Measurements from ENCODE around the gene SFXN5.

The SFXN5 gene

GRCh38 chr2:72932805-72933204, 138.7 kb downstream of the SFXN5 start:
- H3K4me1 ChIP-seq (ENCODE audit: insufficient read depth, low read length): peaks cover 9% of the 10 kb centered on the region
- H3K4me3 ChIP-seq (ENCODE audit: low read depth in 1 of 2, low read length in 2 of 2): no peak overlapping the region
- H3K27ac ChIP-seq (ENCODE audit: low read depth, low read length): no peak overlapping the region
- H3K36me3 ChIP-seq (ENCODE audit: insufficient read depth, low read length): no peaks in the 10 kb centered on the region
- H3K9me3 ChIP-seq (ENCODE audit: low read length): no peaks in the 10 kb centered on the region
- H3K9ac ChIP-seq (ENCODE audit: low read length): no peak overlapping the region
- peaks cover 14 to 33% of the 10 kb centered on the region in 2 donors for H3K27me3 ChIP-seq (ENCODE audit: control insufficient read depth in 1 of 2, insufficient read depth in 2 of 2, low read length in 2 of 2)

GRCh38 chr2:72932045-72932740, 139.3 kb downstream of the SFXN5 start:
- H3K9ac ChIP-seq (ENCODE audit: low read length): no peak overlapping the region
- peaks cover 15 to 39% of the 10 kb centered on the region in 2 donors for H3K27me3 ChIP-seq (ENCODE audit: control insufficient read depth in 1 of 2, insufficient read depth in 2 of 2, low read length in 2 of 2)

GRCh38 chr2:72931280-72931910, 140.1 kb downstream of the SFXN5 start:
- Histone ChIP-seq H3K9ac (ENCODE audit: low read length) (no peak overlapping the region), H3K9me3 (ENCODE audit: low read length) (no peaks in the 10 kb centered on the region), H3K27ac (ENCODE audit: low read depth, low read length) (no peak overlapping the region), H3K36me3 (ENCODE audit: insufficient read depth, low read length) (no peaks in the 10 kb centered on the region), H3K4me3 (ENCODE audit: low read depth in 1 of 2, low read length in 2 of 2) (no peak overlapping the region), H3K27me3 (ENCODE audit: control insufficient read depth in 1 of 2, insufficient read depth in 2 of 2, low read length in 2 of 2) (peaks cover 22 to 43% of the 10 kb centered on the region in 2 donors), H3K4me1 (ENCODE audit: insufficient read depth, low read length) (peaks cover 3% of the 10 kb centered on the region)

More at GRCh38 chr2:72932045-72932740, 139.3 kb downstream of the SFXN5 start:
- Histone ChIP-seq H3K4me1 (ENCODE audit: insufficient read depth, low read length) (peaks cover 9% of the 10 kb centered on the region), H3K27ac (ENCODE audit: low read depth, low read length) (no peak overlapping the region), H3K36me3 (ENCODE audit: insufficient read depth, low read length) (no peaks in the 10 kb centered on the region), H3K9me3 (ENCODE audit: low read length) (no peaks in the 10 kb centered on the region), H3K4me3 (ENCODE audit: low read depth in 1 of 2, low read length in 2 of 2) (no peak overlapping the region)

GRCh38 chr2:72929010-72929409, 142.5 kb downstream of the SFXN5 start:
- H3K4me1 ChIP-seq (ENCODE audit: insufficient read depth, low read length): peaks cover 9% of the 10 kb centered on the region
- H3K9ac ChIP-seq (ENCODE audit: low read length): no peak overlapping the region
- peaks cover 42 to 63% of the 10 kb centered on the region in 2 donors for H3K27me3 ChIP-seq (ENCODE audit: control insufficient read depth in 1 of 2, insufficient read depth in 2 of 2, low read length in 2 of 2)
- H3K27ac ChIP-seq (ENCODE audit: low read depth, low read length): no peak overlapping the region
- no peaks in the 10 kb centered on the region for H3K36me3 ChIP-seq (ENCODE audit: insufficient read depth, low read length)
- no peaks in the 10 kb centered on the region for H3K9me3 ChIP-seq (ENCODE audit: low read length)
- no peak overlapping the region for H3K4me3 ChIP-seq (ENCODE audit: low read depth in 1 of 2, low read length in 2 of 2)

- peaks cover 50 to 75% of the 10 kb centered on the region in 2 donors for H3K27me3 ChIP-seq (ENCODE audit: control insufficient read depth in 1 of 2, insufficient read depth in 2 of 2, low read length in 2 of 2)
- no peaks in the 10 kb centered on the region for H3K9me3 ChIP-seq (ENCODE audit: low read length)
- no peak overlapping the region for H3K4me3 ChIP-seq (ENCODE audit: low read depth in 1 of 2, low read length in 2 of 2)
- H3K36me3 ChIP-seq (ENCODE audit: insufficient read depth, low read length): no peaks in the 10 kb centered on the region
- no peak overlapping the region for H3K27ac ChIP-seq (ENCODE audit: low read depth, low read length)
- H3K4me1 ChIP-seq (ENCODE audit: insufficient read depth, low read length): peaks cover 9% of the 10 kb centered on the region
- no peak overlapping the region for H3K9ac ChIP-seq (ENCODE audit: low read length)
These were observed 143.6 kb downstream of the SFXN5 start for GRCh38 chr2:72927619-72928550.

GRCh38 chr2:72926811-72927465, 144.6 kb downstream of the SFXN5 start:
- no peak overlapping the region for H3K9ac ChIP-seq (ENCODE audit: low read length)
- no peaks in the 10 kb centered on the region for H3K9me3 ChIP-seq (ENCODE audit: low read length)
- no peak overlapping the region for H3K27ac ChIP-seq (ENCODE audit: low read depth, low read length)
- H3K36me3 ChIP-seq (ENCODE audit: insufficient read depth, low read length): no peaks in the 10 kb centered on the region
- peaks cover 60 to 82% of the 10 kb centered on the region in 2 donors for H3K27me3 ChIP-seq (ENCODE audit: control insufficient read depth in 1 of 2, insufficient read depth in 2 of 2, low read length in 2 of 2)
- no peak overlapping the region for H3K4me3 ChIP-seq (ENCODE audit: low read depth in 1 of 2, low read length in 2 of 2)
- peaks cover 9% of the 10 kb centered on the region for H3K4me1 ChIP-seq (ENCODE audit: insufficient read depth, low read length)

- H3K9me3 ChIP-seq (ENCODE audit: low read length): no peaks in the 10 kb centered on the region
- H3K27ac ChIP-seq (ENCODE audit: low read depth, low read length): no peak overlapping the region
- H3K27me3 ChIP-seq (ENCODE audit: control insufficient read depth in 1 of 2, insufficient read depth in 2 of 2, low read length in 2 of 2): peaks cover 63 to 82% of the 10 kb centered on the region in 2 donors
- H3K4me1 ChIP-seq (ENCODE audit: insufficient read depth, low read length): peaks cover 9% of the 10 kb centered on the region
- no peaks in the 10 kb centered on the region for H3K36me3 ChIP-seq (ENCODE audit: insufficient read depth, low read length)
- H3K9ac ChIP-seq (ENCODE audit: low read length): no peak overlapping the region
- no peak overlapping the region for H3K4me3 ChIP-seq (ENCODE audit: low read depth in 1 of 2, low read length in 2 of 2)
These were observed 145.1 kb downstream of the SFXN5 start for GRCh38 chr2:72926368-72926767.

- Histone ChIP-seq H3K27me3 (ENCODE audit: control insufficient read depth in 1 of 2, insufficient read depth in 2 of 2, low read length in 2 of 2) (peaks cover 72 to 86% of the 10 kb centered on the region in 2 donors), H3K4me1 (ENCODE audit: insufficient read depth, low read length) (peaks cover 12% of the 10 kb centered on the region), H3K9me3 (ENCODE audit: low read length) (no peaks in the 10 kb centered on the region), H3K36me3 (ENCODE audit: insufficient read depth, low read length) (no peaks in the 10 kb centered on the region), H3K27ac (ENCODE audit: low read depth, low read length) (no peak overlapping the region), H3K4me3 (ENCODE audit: low read depth in 1 of 2, low read length in 2 of 2) (no peak overlapping the region), H3K9ac (ENCODE audit: low read length) (no peak overlapping the region)
These were observed 146.1 kb downstream of the SFXN5 start for GRCh38 chr2:72925328-72925943.

GRCh38 chr2:72924353-72925240, 146.9 kb downstream of the SFXN5 start:
- Histone ChIP-seq H3K9me3 (ENCODE audit: low read length) (no peaks in the 10 kb centered on the region), H3K9ac (ENCODE audit: low read length) (no peak overlapping the region), H3K4me3 (ENCODE audit: low read depth in 1 of 2, low read length in 2 of 2) (no peak overlapping the region), H3K4me1 (ENCODE audit: insufficient read depth, low read length) (peaks cover 19% of the 10 kb centered on the region), H3K36me3 (ENCODE audit: insufficient read depth, low read length) (no peaks in the 10 kb centered on the region), H3K27me3 (ENCODE audit: control insufficient read depth in 1 of 2, insufficient read depth in 2 of 2, low read length in 2 of 2) (peaks cover 81 to 92% of the 10 kb centered on the region in 2 donors), H3K27ac (ENCODE audit: low read depth, low read length) (no peak overlapping the region)

GRCh38 chr2:72923833-72924352, 147.6 kb downstream of the SFXN5 start:
- Histone ChIP-seq H3K9ac (ENCODE audit: low read length) (no peak overlapping the region), H3K4me1 (ENCODE audit: insufficient read depth, low read length) (peaks cover 20% of the 10 kb centered on the region), H3K36me3 (ENCODE audit: insufficient read depth, low read length) (no peaks in the 10 kb centered on the region), H3K27ac (ENCODE audit: low read depth, low read length) (no peak overlapping the region), H3K4me3 (ENCODE audit: low read depth in 1 of 2, low read length in 2 of 2) (no peak overlapping the region), H3K9me3 (ENCODE audit: low read length) (no peaks in the 10 kb centered on the region), H3K27me3 (ENCODE audit: control insufficient read depth in 1 of 2, insufficient read depth in 2 of 2, low read length in 2 of 2) (peaks cover 83 to 97% of the 10 kb centered on the region in 2 donors)
